Aorta (tissue), 5 donors: ENCODE results near the gene RGPD5. TPM values are rescaled to one million over a fixed set of nuclear protein-coding genes. Genes with fewer than 3 reads are reported as not detected.
"Not testable (repeated sequence)": the region's sequence is repeated elsewhere in the genome, so short reads cannot be mapped to it uniquely, and the experiment has no call there.

Experiments used
- ATAC-seq: fragments of 200-7000 bp; cut with Tn5 transposase; one replicate; pipeline ENCODE4 v1.9.1; 2022; ENCODE audit warnings: moderate library complexity; ENCODE audit not compliant: low FRiP score
- DNase-seq, 2 donors: peaks; one replicate each; pipeline ENCODE4 v3.0.0-alpha.2; 2020
- H3K27ac ChIP-seq, 2 donors: one replicate each; pipeline ENCODE4 v1.5.1; 2013; ENCODE audit warnings: low read length in 2 of 2, mild to moderate bottlenecking in 2 of 2, moderate library complexity in 2 of 2, control low read depth in 1 of 2, inconsistent platforms in 1 of 2, low read depth in 1 of 2
- H3K27me3 ChIP-seq, 2 donors: one replicate each; pipeline ENCODE4 v1.6.1; 2013; ENCODE audit warnings: control low read depth in 1 of 2, low read length in 1 of 2, mild to moderate bottlenecking in 1 of 2, moderate library complexity in 1 of 2; ENCODE audit not compliant: insufficient read depth in 2 of 2, control insufficient read depth in 1 of 2
- H3K36me3 ChIP-seq, 2 donors: one replicate each; pipeline ENCODE4 v1.6.1; 2013; ENCODE audit warnings: control low read depth in 1 of 2, low read length in 1 of 2, mild to moderate bottlenecking in 1 of 2; ENCODE audit not compliant: insufficient read depth in 2 of 2, control insufficient read depth in 1 of 2
- H3K4me1 ChIP-seq, 2 donors: one replicate each; pipeline ENCODE4 v1.6.1; 2013; ENCODE audit warnings: low read length in 2 of 2, control low read depth in 1 of 2, mild to moderate bottlenecking in 1 of 2, moderate library complexity in 1 of 2; ENCODE audit not compliant: insufficient read depth in 2 of 2, control insufficient read depth in 1 of 2
- H3K4me3 ChIP-seq, 2 donors: one replicate each; pipeline ENCODE4 v1.5.1; 2013; ENCODE audit warnings: low read length in 2 of 2, control low read depth in 1 of 2, mild to moderate bottlenecking in 1 of 2
- H3K9me3 ChIP-seq: one replicate; pipeline ENCODE4 v1.6.1; 2013; ENCODE audit warnings: mild to moderate bottlenecking, low read length; ENCODE audit not compliant: control insufficient read depth
- WGBS, 2 donors: extraction: QIAGEN DNeasy Blood & Tissue Kit; methylation state at CpG; one replicate each; pipeline ENCODE4 v1.1.7; 2013; 5-methylcytosine and 5-hydroxymethylcytosine counted together
- intact Hi-C, 2 donors: fragments of 100-400 bp; cut with DNase I; formaldehyde crosslinking; loops; one replicate each; pipeline versions ENCODE4 v1.14.2 to v1.15.0; 2022
- long read RNA-seq, 2 donors: library from polyadenylated mRNA; unstranded; transcript quantifications; one replicate each; pipeline ENCODE4 v2.0.0, GENCODE V29; 2020 to 2021
- polyA plus RNA-seq, 2 donors: library from polyadenylated mRNA; stranded (reverse); fragments of 200-250 nt; gene quantifications; one replicate each; pipeline ENCODE4 v1.2.3, GENCODE V29; 2013
- total RNA-seq, 2 donors: library from RNA; stranded (reverse); fragmentation: NEBNext Ultra II Directional; extraction: Animal tissue kit (Norgen Biotek cat#: 25700); gene quantifications; one replicate each; pipeline ENCODE4 v1.2.1, GENCODE V29; 2021
- donor health status: healthy with polysubstance abuse.
- donor health status: Bipolar disorder and iron deficiency.
- donor health status: DM: no; HTN: no; CAD: no.
- donor health status: DM: no; HTN: no; CAD: no.
- donor health status: DM: yes; HTN: yes; CAD: no.

Gene RGPD5
- total RNA-seq (100 to 1,000 TPM; 118 to 187 TPM), polyA plus RNA-seq (10 to 100 TPM in 1 of 2 donors, 1 to 10 TPM in 1; 3.5 to 24.9 TPM)
- long read RNA-seq, donor 1, partial matches to known transcripts = 0 of 5 reads
- long read RNA-seq, donor 1, other reads (novel, unspliced or antisense) = 5 of 5 reads
- long read RNA-seq, donor 2, full-length matches to known transcripts = 1 of 5 reads
- long read RNA-seq, donor 2, partial matches to known transcripts = 3 of 5 reads
- long read RNA-seq, donor 2, other reads (novel, unspliced or antisense) = 1 of 5 reads

- ATAC-seq (peak; percentile 99), DNase-seq (peak in 1 of 2 donors; percentile 16)
- H3K4me1 ChIP-seq, H3K9me3 ChIP-seq, H3K4me3 ChIP-seq, H3K27ac ChIP-seq, intact Hi-C loops, H3K36me3 ChIP-seq, H3K27me3 ChIP-seq: not testable (repeated sequence)
- WGBS, 2 donors = 0% methylated on average over 21 of the region's 77 CpGs; no CpG with 5 or more reads in 1 of the 2 donors
These were observed at the start of gene RGPD5 for GRCh38 chr2:109794074-109794737. RGPD5 (plus strand) TSS chr2:109794305; CDS start chr2:109794466, 161 bp downstream.

GRCh38 chr2:109751572-109751971 lies 42.5 kb upstream of the RGPD5 start:
- H3K4me3 ChIP-seq, H3K36me3 ChIP-seq, DNase-seq, intact Hi-C loops, H3K9me3 ChIP-seq, H3K27me3 ChIP-seq, H3K4me1 ChIP-seq, H3K27ac ChIP-seq, ATAC-seq: not testable (repeated sequence)
- WGBS, 2 donors = no CpG with 5 or more reads among the region's 6 CpGs

- H3K27me3 ChIP-seq, H3K36me3 ChIP-seq, ATAC-seq, H3K9me3 ChIP-seq, H3K27ac ChIP-seq, H3K4me3 ChIP-seq, intact Hi-C loops, DNase-seq, H3K4me1 ChIP-seq: not testable (repeated sequence)
- no CpG with 5 or more reads among the region's 3 CpGs for WGBS, 2 donors
These were observed 36.8 kb upstream of the RGPD5 start for GRCh38 chr2:109757163-109757824.

GRCh38 chr2:109760265-109761042 lies 33.7 kb upstream of the RGPD5 start:
- DNase-seq (peak; percentile 19 to 62), ATAC-seq (peak; percentile 23)
- H3K9me3 ChIP-seq, H3K4me1 ChIP-seq, intact Hi-C loops, H3K36me3 ChIP-seq, H3K27me3 ChIP-seq, H3K27ac ChIP-seq: not testable (repeated sequence)
- 1% methylated on average over 85 of the region's 106 CpGs; no CpG with 5 or more reads in 1 of the 2 donors for WGBS, 2 donors
- peak overlapping the region in 1 of 2 donors; percentile 14 for H3K4me3 ChIP-seq

- ATAC-seq = peak; percentile 61
- peak in 1 of 2 donors; percentile 26 for DNase-seq
- whole genome bisulfite sequencing, 2 donors = 0% methylated on average over 9 of the region's 23 CpGs; no CpG with 5 or more reads in 1 of the 2 donors
- H3K4me3 ChIP-seq, intact Hi-C loops, H3K27me3 ChIP-seq, H3K4me1 ChIP-seq, H3K27ac ChIP-seq, H3K9me3 ChIP-seq, H3K36me3 ChIP-seq: not testable (repeated sequence)
These were observed 33.1 kb upstream of the RGPD5 start for GRCh38 chr2:109761043-109761454.

GRCh38 chr2:109761976-109762375 lies 32.1 kb upstream of the RGPD5 start:
- H3K27me3 ChIP-seq, intact Hi-C loops, H3K4me1 ChIP-seq, H3K36me3 ChIP-seq, DNase-seq, H3K4me3 ChIP-seq, ATAC-seq, H3K9me3 ChIP-seq, H3K27ac ChIP-seq: not testable (repeated sequence)
- WGBS, 2 donors = 93 to 100% methylated on average over 1 of the region's 5 CpGs

- H3K27ac ChIP-seq, H3K4me1 ChIP-seq, H3K4me3 ChIP-seq, H3K9me3 ChIP-seq, H3K36me3 ChIP-seq, intact Hi-C loops, H3K27me3 ChIP-seq: not testable (repeated sequence)
- ATAC-seq (peak; percentile 50), DNase-seq (peak in 1 of 2 donors; percentile 22)
- 87 to 93% methylated on average over 5 to 6 of the region's 11 CpGs for whole genome bisulfite sequencing, 2 donors
These were observed 28.0 kb upstream of the RGPD5 start for GRCh38 chr2:109766074-109766473.

GRCh38 chr2:109766886-109767578 lies 27.1 kb upstream of the RGPD5 start:
- 82 to 86% methylated on average over 5 to 6 of the region's 8 CpGs for WGBS, 2 donors
- H3K4me3 ChIP-seq, DNase-seq, intact Hi-C loops, H3K27me3 ChIP-seq, H3K4me1 ChIP-seq, H3K27ac ChIP-seq, ATAC-seq, H3K36me3 ChIP-seq, H3K9me3 ChIP-seq: not testable (repeated sequence)
